HG03139 (cell line): ENCODE data around the gene SAMHD1.
"Not testable (repeated sequence)": the region's sequence is repeated elsewhere in the genome, so short reads cannot be mapped to it uniquely, and the experiment has no call there.

Experiments used
- ATAC-seq: cut with Tn5 transposase; IDR thresholded peaks from one replicate; pipeline ENCODE4 v1.9.1; 2021; ENCODE audit not compliant: unreplicated experiment

SAMHD1 gene

GRCh38 chr20:36875702-36876472 is 75.6 kb downstream of the SAMHD1 start, which contains the start of gene TLDC2:
TSS of gene TLDC2 (plus strand) at chr20:36876138. CDS start at chr20:36876175, 37 bp downstream.
- no peak for ATAC-seq

GRCh38 chr20:36875093-36875492 is 76.4 kb downstream of the SAMHD1 start:
- not testable (repeated sequence) for ATAC-seq

- no peak for ATAC-seq
Observed at GRCh38 chr20:36873498-36874189, 77.9 kb downstream of the SAMHD1 start.

- no peak for ATAC-seq
Observed at GRCh38 chr20:36872852-36873251, 78.7 kb downstream of the SAMHD1 start.

GRCh38 chr20:36871640-36872570 is 79.6 kb downstream of the SAMHD1 start:
- no peak for ATAC-seq

- ATAC-seq = no peak
Observed at GRCh38 chr20:36866681-36867495, 84.6 kb downstream of the SAMHD1 start.

GRCh38 chr20:36866164-36866563 is 85.3 kb downstream of the SAMHD1 start:
- no peak for ATAC-seq

- no peak for ATAC-seq
Observed at GRCh38 chr20:36865861-36866149, 85.7 kb downstream of the SAMHD1 start.

GRCh38 chr20:36865076-36865860 is 86.2 kb downstream of the SAMHD1 start:
- ATAC-seq = no peak

- peak; percentile 38 for ATAC-seq
Observed at GRCh38 chr20:36862857-36863668, 88.4 kb downstream of the SAMHD1 start.

- no peak for ATAC-seq
Observed at GRCh38 chr20:36861875-36862801, 89.4 kb downstream of the SAMHD1 start.

- no peak for ATAC-seq
Observed at GRCh38 chr20:36861625-36861874, 90.0 kb downstream of the SAMHD1 start.

- ATAC-seq = no peak
Observed at GRCh38 chr20:36860811-36861624, 90.5 kb downstream of the SAMHD1 start.

- no peak for ATAC-seq
Observed at GRCh38 chr20:36860339-36860738, 91.2 kb downstream of the SAMHD1 start.

- no peak for ATAC-seq
Observed at GRCh38 chr20:36859700-36860330, 91.7 kb downstream of the SAMHD1 start.

- ATAC-seq = no peak
Observed at GRCh38 chr20:36859282-36859555, 92.3 kb downstream of the SAMHD1 start.
